Fibroblast of pulmonary artery (primary cell): ENCODE results near the gene DDA1.

Source experiments
- DNase-seq: peaks from one replicate; pipeline ENCODE4 v3.0.0-alpha.2; 2010; ENCODE audit warnings: low read depth
- H3K4me3 ChIP-seq: replicated peaks from 2 replicates; pipeline ENCODE4 v1.5.1; 2011; ENCODE audit warnings: low read depth, mild to moderate bottlenecking, control low read depth, low read length, moderate library complexity
- CTCF ChIP-seq: IDR thresholded peaks from 2 replicates; pipeline ENCODE4 v1.5.1; 2011; ENCODE audit warnings: mild to moderate bottlenecking, control low read depth, low read length, inconsistent platforms; ENCODE audit errors: missing control alignments

Gene DDA1

GRCh38 chr19:17305517-17306284 is 3.7 kb upstream of the DDA1 start, which contains the start of gene MRPL34:
MRPL34 (plus strand) TSS chr19:17305872; CDS start chr19:17305893, 21 bp downstream.
- DNase-seq: peak; percentile 99
- H3K4me3 ChIP-seq: peak within 1 kb of the TSS; percentile 82
- TF ChIP-seq CTCF: peak; percentile 69

- DNase-seq: no peak
- TF ChIP-seq CTCF: no peak
Observed at GRCh38 chr19:17306285-17306714, 3.1 kb upstream of the DDA1 start.

GRCh38 chr19:17307876-17308377 is 1.4 kb upstream of the DDA1 start:
- no peak for TF ChIP-seq CTCF
- DNase-seq: no peak
- H3K4me3 ChIP-seq: no peak overlapping the region

More at GRCh38 chr19:17306285-17306714, 3.1 kb upstream of the DDA1 start:
- peak overlapping the region; percentile 82 for H3K4me3 ChIP-seq

GRCh38 chr19:17309965-17310461 is 650 bp downstream of the DDA1 start:
- no peak for DNase-seq
- peak overlapping the region; percentile 97 for H3K4me3 ChIP-seq

GRCh38 chr19:17311455-17312188 is 2.3 kb downstream of the DDA1 start:
- H3K4me3 ChIP-seq: no peak overlapping the region
- DNase-seq: peak; percentile 64
- TF ChIP-seq CTCF: no peak

More at GRCh38 chr19:17309965-17310461, 650 bp downstream of the DDA1 start:
- TF ChIP-seq CTCF: no peak

GRCh38 chr19:17312189-17313113 is 3.1 kb downstream of the DDA1 start:
- no peak overlapping the region for H3K4me3 ChIP-seq
- no peak for TF ChIP-seq CTCF

More at GRCh38 chr19:17312189-17313113, 3.1 kb downstream of the DDA1 start:
- DNase-seq: no peak
